GM10266 (cell line): ENCODE data around the gene KLHL30.

Experiments used
- DNase-seq: peaks from one replicate; pipeline ENCODE4 v3.0.0; 2012; ENCODE audit errors: extremely low spot score
- CTCF ChIP-seq: IDR thresholded peaks from 2 replicates; pipeline ENCODE4 v1.5.1; 2012; ENCODE audit warnings: mild to moderate bottlenecking, low read depth; ENCODE audit not compliant: control insufficient read depth, insufficient read depth; ENCODE audit errors: missing control alignments

The KLHL30 gene

GRCh38 chr2:238104226-238104690 lies 34.2 kb upstream of the KLHL30 start:
- no peak for TF ChIP-seq CTCF
- peak; percentile 17 for DNase-seq

DNA sequence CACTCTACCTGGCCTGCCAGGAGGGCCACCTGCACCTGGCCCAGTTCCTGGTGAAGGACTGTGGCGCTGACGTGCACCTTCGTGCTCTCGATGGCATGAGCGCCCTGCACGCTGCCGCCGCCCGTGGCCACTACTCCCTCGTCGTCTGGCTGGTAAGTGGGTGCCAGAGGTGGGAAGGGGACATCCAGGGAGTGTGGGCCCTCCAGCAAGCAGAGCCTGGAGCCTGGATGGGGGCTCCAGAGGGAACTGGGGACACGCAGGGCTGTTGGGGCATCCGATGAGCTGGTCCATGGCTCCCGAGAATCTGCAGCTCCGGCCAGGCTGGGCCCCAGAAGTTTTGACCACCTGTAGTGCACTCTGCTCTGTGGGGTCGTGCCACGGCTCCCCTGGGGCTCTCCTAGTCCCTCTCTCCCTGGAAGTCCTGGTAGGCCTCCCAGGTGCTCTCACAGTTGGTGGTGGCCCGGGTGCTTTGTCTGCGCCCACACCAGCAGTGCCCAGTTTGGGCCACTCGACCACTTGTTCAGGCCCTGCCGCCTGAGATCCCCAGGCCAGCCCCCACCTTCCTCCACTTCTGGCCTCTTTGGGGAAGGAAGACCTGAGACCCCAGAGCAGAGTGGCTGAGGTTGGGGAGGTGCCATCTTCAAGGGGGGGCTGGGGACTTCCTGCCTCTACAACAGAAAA lies 33.6 kb upstream of the KLHL30 start:
- TF ChIP-seq CTCF, result no peak
- DNase-seq, result no peak

DNA sequence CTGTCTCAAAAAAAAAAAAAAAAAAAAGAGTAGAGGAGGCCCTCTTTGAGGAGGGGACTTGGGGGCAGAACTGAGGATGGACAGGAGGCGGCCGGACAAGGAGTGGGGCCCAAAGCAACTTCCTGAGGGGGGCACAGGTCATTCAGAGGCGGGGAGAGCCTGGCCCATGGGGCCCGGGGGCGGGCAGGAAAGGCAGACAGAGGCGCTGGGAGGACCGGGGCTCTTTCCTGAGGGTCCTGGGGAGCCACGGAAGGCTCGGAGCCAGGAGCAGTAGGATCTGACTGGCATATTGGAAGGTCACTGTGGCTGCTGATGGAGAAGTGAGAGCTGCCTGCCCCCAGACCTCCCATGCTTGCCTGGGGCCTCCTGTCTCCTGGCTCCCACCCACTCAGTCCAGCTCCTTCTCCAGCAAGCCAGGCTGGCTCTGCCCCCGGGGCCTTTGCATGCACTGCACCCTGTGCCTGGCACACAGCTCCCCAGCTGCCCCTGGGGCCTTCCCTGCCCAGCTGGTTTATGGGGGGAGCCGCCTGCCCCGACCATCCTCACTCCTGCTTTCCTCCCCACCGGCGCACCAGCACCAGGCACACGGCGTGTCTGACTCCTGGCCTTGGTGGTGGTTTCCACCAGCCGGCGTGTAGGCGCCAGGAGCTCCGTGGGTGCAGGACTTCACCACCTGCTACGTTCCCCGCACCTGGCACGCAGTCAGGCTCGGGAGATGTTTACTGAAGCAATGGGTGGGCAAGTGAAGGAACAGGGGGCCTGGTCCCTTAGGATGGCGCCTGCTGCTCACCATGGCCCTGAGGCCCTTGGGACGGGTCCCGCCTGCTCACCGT lies 32.7 kb upstream of the KLHL30 start:
- DNase-seq, result no peak
- no peak for TF ChIP-seq CTCF

GRCh38 chr2:238106339-238106697 lies 32.1 kb upstream of the KLHL30 start:
- no peak for TF ChIP-seq CTCF
- DNase-seq, result no peak

GRCh38 chr2:238106698-238107524 lies 31.6 kb upstream of the KLHL30 start:
- TF ChIP-seq CTCF, result peak; percentile 49
- DNase-seq, result peak; percentile 69

GRCh38 chr2:238107525-238108422 lies 30.7 kb upstream of the KLHL30 start:
- TF ChIP-seq CTCF, result no peak
- peak; percentile 79 for DNase-seq
